Fibroblast of pulmonary artery (primary cell): ENCODE measurements around the gene UBAP2.

Source experiments
- DNase-seq: peaks from one replicate; pipeline ENCODE4 v3.0.0-alpha.2; 2010; ENCODE audit warnings: low read depth
- H3K4me3 ChIP-seq: replicated peaks from 2 replicates; pipeline ENCODE4 v1.5.1; 2011; ENCODE audit warnings: low read depth, mild to moderate bottlenecking, control low read depth, low read length, moderate library complexity
- TF ChIP-seq, protein P1 (sequence below): IDR thresholded peaks from 2 replicates; pipeline ENCODE4 v1.5.1; 2011; ENCODE audit warnings: mild to moderate bottlenecking, control low read depth, low read length, inconsistent platforms; ENCODE audit errors: missing control alignments

The UBAP2 gene

DNA sequence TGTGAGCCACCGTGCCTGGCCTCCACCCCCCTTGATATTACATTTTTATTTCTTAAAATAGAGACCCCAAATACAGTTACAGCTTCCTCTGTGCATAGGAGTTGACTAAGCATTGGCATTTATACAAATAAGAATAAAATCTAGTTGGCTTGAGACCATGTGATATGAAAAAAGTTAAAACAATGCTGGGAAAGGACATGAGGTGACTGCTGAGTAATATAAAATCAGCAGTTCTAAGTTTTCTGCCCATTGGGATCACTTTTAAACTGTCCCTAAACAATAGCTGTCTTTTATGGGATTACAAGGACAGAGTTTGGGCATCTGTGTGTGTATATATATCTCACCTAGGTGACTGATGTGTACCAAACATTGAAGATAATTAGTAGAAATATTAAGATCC is 135.1 kb downstream of the UBAP2 start:
- DNase-seq, result peak; percentile 28
- H3K4me3 ChIP-seq, result no peak overlapping the region
- TF ChIP-seq, protein P1, sequence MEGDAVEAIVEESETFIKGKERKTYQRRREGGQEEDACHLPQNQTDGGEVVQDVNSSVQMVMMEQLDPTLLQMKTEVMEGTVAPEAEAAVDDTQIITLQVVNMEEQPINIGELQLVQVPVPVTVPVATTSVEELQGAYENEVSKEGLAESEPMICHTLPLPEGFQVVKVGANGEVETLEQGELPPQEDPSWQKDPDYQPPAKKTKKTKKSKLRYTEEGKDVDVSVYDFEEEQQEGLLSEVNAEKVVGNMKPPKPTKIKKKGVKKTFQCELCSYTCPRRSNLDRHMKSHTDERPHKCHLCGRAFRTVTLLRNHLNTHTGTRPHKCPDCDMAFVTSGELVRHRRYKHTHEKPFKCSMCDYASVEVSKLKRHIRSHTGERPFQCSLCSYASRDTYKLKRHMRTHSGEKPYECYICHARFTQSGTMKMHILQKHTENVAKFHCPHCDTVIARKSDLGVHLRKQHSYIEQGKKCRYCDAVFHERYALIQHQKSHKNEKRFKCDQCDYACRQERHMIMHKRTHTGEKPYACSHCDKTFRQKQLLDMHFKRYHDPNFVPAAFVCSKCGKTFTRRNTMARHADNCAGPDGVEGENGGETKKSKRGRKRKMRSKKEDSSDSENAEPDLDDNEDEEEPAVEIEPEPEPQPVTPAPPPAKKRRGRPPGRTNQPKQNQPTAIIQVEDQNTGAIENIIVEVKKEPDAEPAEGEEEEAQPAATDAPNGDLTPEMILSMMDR, result no peak

DNA sequence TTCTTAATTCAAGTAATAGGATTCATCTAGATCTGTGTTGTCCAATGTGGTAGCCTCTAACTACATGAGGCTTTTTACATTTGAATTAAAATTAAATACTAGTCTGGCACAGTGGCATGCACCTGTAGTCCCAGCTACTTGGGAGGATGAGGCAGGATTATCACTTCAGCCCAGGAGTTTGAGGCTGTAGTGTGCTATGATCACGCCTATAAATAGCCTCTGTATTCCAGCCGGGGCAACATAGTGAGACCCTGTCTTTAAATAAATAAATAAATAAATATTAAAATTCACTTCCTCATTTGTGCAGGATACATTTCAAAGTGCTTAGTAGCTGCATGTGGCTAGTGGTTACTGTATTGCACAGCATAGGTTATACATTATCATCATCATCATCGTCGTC is 139.9 kb downstream of the UBAP2 start:
- H3K4me3 ChIP-seq, result no peak overlapping the region
- TF ChIP-seq, protein P1, result no peak
- no peak for DNase-seq

DNA sequence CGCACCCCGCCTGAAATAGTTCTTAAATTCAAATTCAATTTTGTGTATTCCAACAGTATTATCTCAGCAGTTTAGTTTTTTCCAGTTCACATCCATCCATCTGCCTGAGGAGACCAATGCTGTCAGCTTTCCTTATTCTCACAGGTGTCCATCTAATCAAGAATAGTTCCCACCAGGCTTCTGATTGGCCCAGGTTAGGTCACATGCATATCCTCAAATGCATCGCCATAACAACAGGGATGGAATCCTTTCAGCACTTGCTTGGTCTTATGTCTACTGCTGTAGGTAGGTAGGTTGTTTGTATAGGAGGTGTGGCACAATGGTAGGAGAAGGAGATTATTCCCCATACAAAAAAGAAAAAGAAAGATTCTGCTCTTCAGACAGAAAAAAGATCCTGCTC is 140.6 kb downstream of the UBAP2 start:
- H3K4me3 ChIP-seq, result no peak overlapping the region
- TF ChIP-seq, protein P1, result no peak
- no peak for DNase-seq

DNA sequence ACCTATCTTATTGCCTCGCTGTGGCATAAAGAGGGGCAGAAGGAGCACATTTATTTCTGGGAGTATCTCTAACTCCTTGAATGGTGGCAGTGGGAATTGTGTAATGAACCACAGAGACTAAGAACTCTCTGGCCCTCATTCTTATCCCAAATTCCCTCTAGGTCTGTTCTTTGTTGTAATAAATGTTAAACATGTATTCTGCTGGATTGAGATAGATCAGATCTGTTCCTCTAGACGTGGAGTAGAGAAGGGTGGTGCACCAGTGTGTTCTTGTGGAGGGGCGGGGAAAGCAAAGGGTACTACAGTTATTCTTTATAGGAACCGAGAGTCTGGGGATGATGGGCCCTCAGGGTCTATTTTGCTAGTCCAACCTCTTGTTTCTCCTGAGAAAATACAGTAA is 141.3 kb downstream of the UBAP2 start:
- DNase-seq, result no peak
- TF ChIP-seq, protein P1, result no peak
- no peak overlapping the region for H3K4me3 ChIP-seq

DNA sequence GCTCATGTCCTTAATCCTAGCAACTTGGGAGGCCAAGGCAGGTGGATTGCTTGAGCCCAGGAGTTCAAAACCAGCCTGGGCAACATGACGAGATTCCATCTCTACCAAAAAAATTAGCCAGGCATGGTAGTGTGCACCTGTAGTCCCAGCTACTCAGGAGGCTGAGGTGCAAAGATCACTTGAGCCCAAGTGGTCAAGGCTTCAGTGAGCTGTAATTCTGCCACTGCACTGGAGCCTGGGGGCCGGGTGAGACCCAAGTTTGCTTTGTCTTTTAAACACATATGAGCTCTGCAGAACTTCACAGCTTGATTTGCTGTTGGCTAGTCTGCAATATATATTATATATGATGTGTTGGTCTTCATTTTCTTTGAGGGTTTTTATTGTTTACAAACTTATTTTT is 141.9 kb downstream of the UBAP2 start:
- no peak overlapping the region for H3K4me3 ChIP-seq
- no peak for DNase-seq
- TF ChIP-seq, protein P1, result no peak

DNA sequence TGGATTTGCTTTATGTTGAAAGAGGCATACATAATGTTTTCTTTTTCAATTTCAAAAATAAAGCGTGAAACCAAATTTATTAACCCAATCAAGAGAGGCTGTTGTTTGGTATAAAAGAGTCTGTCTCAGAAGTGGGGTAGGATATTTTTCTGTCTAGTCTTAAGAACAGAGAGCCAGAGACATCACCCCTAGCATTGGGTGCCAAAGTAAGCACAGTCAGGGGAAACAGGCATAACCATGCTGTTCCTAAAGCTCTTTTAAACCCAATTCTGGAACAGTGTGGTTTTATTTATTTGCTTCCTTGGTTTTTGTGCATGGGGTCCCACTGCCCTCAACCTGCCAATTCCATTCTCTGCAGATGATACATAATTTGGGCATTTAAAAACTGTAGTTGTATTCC is 143.6 kb downstream of the UBAP2 start:
- H3K4me3 ChIP-seq, result no peak overlapping the region
- TF ChIP-seq, protein P1, result no peak
- no peak for DNase-seq

DNA sequence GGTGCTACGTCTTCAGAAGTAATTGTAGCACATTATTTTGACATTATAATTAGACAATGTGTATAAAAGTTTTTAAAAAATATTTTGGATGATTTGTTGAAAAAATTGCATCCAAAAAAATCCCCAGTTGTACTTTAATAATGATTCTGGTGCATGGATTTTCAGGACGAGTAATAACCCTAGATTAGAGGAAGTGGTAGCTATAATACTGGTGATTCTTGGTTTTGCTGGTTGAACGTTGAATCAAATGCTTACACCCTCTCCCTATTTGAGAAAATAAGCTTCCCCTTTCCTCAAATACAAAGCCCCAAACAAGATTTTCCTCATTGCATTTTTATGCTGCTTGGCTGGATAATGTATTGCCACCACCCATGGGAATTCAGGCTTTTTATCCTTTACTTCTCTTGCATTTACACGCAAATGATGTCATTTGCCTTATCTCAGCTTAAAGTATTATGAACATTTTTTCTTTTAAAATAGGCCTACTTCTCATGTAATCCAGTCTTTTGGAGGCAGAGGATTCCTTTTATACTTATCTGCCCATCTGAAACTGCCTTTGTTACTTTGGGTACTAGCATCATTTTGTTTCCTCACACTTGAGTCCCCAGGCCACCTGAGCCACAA is 145.4 kb downstream of the UBAP2 start:
- peak; percentile 33 for DNase-seq
- H3K4me3 ChIP-seq, result no peak overlapping the region
- TF ChIP-seq, protein P1, result no peak
